GM21619 (cell line): ENCODE data around the gene HSPB7.
"Not testable (repeated sequence)": the region's sequence is repeated elsewhere in the genome, so short reads cannot be mapped to it uniquely, and the experiment has no call there.

ENCODE experiments used
- ATAC-seq: cut with Tn5 transposase; IDR thresholded peaks from one replicate; pipeline ENCODE4 v1.9.1; 2021; ENCODE audit not compliant: unreplicated experiment

The HSPB7 gene

GRCh38 chr1:16009030-16009460 is 8.8 kb downstream of the HSPB7 start:
- ATAC-seq, result no peak

DNA sequence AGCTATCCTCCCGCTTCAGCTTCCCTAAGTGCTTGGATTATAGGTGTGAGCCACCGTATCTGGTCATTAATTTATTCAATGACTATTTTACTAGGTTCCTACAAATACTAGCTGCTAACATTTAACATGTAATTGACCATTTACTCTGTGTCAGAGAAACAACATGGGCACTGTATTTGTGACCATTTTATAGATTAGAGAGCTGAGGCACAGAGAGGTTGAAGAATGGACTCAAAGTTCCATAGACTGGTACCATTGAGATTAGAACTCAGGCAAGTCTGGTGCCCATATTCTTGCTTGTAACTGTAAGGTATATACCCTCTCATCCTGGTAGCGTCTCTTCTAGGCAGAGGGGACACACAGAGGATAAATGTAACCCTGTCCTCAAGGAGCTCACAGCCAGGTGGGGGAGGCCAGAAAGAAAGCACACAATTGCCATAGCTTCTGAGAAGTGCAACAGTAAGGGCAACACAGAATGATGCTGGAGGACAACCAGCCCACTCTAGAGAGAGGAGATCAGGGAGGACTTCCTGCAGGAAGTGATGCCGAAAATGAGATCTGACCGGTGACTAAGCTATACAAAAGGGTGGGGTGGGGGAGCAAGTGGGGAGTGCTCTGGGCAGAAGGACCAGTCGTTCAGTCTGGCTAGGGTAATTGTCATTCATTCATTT is 10.0 kb downstream of the HSPB7 start:
- no peak for ATAC-seq

DNA sequence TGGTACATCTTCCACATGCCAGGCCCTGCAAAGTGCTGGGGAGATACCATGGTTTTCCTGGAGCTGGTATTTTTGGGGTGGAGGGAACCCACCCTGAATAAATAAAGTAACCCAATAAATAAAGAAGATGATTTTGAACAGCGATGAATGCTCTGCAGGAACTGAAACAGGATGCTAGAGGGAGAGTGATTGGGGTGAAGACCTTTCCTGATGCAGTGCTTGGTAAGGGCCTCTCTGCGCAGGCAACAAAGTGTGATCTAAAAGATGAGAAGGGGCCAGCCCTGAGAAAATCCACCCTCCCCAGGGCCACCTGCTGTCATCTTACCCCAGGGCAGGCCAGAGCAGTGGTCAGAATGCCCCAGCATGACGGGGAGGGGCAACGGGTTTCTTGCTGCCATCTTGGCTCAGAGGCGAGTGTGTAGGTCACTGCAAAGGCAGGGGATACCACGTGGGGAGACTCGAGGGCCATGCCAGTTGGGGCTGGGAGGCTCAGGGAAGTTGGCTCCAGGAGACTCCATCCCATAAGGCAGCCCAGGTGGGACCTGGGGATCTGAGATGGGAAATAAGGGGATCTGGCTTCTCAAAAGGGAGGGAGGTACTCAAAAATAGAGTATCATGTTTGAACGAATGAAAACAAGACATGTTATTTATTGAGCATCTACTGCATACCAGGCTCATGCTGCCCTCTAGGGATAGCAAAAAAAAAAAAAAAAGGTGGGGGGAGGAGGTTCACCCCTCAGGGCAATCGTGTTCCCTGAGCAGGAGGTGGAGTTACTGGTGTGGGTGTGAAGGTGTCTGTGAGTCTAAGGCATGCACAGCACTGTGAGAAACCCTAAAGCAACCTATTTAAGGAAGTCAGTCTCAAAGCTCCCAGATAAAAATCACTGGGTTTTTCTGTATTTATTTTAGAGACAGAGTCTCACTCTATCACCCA is 11.0 kb downstream of the HSPB7 start:
- ATAC-seq, result no peak

DNA sequence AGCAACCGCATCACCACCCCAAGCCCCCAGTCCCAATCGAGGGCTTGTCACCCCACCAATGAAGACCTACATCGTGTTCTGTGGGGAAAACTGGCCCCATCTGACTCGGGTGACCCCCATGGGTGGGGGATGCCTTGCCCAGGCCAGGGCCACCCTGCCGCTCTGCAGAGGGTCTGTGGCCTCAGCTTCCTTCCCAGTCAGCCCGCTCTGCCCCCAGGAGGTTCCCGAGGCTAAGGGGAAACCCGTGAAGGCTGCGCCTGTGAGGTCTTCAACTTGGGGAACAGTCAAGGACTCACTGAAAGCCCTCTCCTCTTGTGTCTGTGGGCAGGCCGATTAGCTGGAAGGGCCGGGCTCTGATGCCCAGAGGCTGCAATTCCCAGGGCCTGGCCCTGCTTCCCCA is 11.8 kb downstream of the HSPB7 start:
- no peak for ATAC-seq

GRCh38 chr1:16005597-16005996 is 12.2 kb downstream of the HSPB7 start:
- no peak for ATAC-seq

- ATAC-seq, result not testable (repeated sequence)
Measured at GRCh38 chr1:16001274-16001673, 16.6 kb downstream of the HSPB7 start.

- ATAC-seq, result no peak
Measured at GRCh38 chr1:15998929-15999328, 18.9 kb downstream of the HSPB7 start.

DNA sequence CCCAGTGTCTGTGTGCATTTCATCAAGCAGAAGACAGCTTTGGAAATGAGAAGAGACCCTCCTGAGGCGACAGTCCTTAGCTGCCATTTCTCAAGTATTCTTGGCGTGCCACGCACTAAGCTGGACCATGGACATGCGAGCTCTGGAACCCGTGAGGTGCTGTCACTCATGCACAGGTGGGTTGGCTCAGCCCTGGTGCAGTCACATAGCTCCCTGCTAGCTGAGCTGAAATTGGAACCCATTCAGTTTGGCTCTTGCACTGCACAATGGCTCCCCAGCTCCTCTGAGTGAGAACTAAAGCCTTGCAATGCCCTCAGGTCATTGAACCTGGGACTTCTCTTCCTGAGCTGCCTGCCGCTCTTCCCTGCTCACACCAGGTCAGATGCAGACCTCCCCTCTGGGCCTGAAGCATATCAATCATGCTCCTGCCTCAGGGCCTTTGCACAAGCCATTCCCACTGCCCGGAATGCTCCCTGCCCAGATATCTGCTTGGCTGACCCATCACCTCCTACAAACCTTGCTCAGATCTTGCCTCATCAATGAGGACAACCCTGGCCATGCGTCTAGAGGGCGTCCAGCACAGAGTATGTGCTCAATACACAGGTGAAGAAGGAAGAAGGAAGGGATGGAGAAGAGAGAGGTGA is 20.1 kb downstream of the HSPB7 start:
- ATAC-seq, result no peak

- no peak for ATAC-seq
Measured at GRCh38 chr1:15997076-15997585, 20.7 kb downstream of the HSPB7 start.

GRCh38 chr1:15994590-15995351 is 23.1 kb downstream of the HSPB7 start:
- ATAC-seq, result no peak

DNA sequence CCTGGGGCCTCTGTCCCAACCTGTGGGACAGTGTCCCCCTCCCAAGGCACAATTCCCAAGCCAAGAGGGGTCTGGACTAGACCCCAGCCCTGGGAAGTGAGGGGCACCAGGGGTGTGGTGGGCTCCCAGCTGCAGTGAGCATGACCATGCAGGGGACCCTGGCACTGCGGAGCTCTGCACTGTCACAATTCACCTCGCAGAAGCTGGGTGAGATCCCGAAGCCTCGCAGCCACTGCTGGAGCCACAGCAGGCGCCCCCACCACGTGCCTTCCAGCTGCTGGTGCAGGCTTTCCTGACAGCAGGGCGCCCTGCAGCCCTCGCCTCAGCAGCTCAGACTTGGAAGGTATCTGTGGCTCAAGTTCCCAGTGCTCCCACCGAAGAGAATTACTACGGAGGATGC is 23.8 kb downstream of the HSPB7 start:
- ATAC-seq, result no peak

DNA sequence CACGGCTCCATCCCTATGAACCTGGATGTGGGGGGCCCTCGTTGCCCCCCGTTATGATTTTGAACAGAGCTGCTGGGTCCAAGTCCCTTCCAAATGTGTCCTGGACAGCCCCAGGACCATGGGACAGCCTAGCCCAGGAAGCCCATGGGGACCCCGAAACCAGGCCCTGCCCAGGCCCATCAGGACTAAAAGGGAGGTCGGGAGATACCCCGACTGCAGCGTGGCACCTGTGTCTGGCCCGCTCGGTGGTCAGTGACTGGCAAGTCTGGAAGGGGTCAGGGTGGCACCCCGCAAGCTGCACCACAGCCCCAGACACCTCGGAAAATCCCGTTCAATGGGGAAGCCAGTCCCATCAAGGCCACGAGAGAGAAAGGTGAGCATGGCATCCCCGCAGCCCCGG is 24.2 kb downstream of the HSPB7 start:
- no peak for ATAC-seq

- no peak for ATAC-seq
Measured at GRCh38 chr1:15992582-15993500, 25.0 kb downstream of the HSPB7 start.

DNA sequence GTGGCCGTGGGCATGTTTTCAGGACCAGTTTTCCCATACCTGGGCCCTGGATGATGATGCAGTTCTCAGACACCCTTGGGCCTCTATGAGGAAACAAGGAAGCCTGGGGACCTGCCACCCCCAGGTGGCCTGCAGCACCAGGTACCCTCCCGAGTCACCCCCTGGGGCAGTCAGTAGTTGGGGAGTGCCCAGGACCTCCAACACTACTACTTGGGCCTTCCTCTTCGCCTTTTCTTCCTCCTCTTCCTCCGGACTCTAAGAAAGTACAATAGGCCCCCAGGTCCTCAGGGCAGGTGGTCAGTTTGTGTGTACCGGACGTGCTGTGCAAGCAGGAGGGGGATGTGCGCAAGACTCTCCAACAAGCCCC is 25.7 kb downstream of the HSPB7 start:
- no peak for ATAC-seq

- no peak for ATAC-seq
Measured at GRCh38 chr1:15991427-15992186, 26.2 kb downstream of the HSPB7 start.

DNA sequence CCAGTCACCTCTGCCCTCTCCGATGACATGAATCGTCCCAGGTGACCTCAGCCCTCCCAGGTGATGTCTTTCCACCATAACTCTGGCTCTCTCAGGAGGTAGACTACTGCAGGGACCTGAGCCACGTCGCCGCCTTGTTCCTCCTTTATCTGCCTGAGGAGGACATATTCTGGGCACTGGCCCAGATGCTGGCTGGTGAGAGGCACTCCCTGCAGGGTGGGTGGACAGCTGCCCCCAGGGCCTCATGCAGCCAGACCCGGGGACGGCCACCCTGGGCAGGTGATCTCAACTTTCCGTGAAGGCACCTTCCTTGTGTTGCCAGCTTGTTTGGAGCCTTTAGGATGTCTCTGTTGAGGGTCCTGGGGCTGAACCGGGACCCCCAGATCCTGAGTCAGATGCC is 28.1 kb downstream of the HSPB7 start:
- no peak for ATAC-seq

GRCh38 chr1:15988856-15989736 is 28.7 kb downstream of the HSPB7 start:
- no peak for ATAC-seq

- ATAC-seq, result no peak
Measured at GRCh38 chr1:15985611-15986297, 32.1 kb downstream of the HSPB7 start.
